Measurements from ENCODE around the gene C2CD2L.
"Not testable (repeated sequence)": the region's sequence is repeated elsewhere in the genome, so short reads cannot be mapped to it uniquely, and the experiment has no call there.

C2CD2L gene

DNA sequence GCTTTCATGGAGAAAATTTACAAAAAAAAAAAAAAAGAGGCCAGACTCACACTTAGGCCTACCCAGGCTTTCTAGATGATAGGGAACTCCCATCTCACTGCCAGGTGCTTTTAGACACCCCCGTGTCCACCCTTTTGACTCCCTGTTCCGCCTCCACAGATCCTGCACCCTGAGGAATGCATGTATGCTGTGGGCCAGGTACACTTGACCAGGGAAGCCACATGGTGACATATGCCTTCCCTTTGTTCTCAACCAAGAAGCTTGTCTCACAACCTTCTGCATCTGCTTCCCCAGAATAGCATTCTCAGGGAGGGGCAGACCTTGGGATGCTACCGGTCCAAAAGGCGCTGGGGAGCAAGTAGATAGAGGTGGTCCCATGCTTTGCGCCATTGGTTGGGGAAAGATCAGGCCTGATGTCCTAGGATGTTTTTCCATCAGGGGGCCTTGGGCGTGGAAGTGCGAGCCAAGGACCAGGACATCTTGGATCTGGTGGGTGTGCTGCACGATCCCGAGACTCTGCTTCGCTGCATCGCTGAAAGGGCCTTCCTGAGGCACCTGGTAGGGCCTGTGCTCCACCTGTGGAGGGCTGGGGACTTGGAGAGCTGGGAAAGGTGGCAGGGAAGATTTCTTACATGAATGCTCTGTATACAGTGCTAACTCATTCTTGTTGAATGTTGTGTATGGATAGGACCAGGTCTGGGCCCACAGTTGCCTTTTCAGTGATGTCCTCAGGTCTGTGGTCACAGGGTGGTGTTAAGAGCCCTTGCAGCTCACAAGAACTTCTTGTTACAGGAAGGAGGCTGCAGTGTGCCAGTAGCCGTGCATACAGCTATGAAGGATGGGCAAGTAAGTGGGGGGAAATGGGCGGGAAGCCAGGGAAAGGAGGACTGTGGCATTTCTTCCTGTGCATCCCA is 14.9 kb upstream of the C2CD2L start:
- DNase-seq: peak; percentile 53
- in situ Hi-C loops (cut with MboI; ENCODE audit: low pct_unique_long_range_greater_than_20kb, low sequenced_read_pairs): no loop called here

DNA sequence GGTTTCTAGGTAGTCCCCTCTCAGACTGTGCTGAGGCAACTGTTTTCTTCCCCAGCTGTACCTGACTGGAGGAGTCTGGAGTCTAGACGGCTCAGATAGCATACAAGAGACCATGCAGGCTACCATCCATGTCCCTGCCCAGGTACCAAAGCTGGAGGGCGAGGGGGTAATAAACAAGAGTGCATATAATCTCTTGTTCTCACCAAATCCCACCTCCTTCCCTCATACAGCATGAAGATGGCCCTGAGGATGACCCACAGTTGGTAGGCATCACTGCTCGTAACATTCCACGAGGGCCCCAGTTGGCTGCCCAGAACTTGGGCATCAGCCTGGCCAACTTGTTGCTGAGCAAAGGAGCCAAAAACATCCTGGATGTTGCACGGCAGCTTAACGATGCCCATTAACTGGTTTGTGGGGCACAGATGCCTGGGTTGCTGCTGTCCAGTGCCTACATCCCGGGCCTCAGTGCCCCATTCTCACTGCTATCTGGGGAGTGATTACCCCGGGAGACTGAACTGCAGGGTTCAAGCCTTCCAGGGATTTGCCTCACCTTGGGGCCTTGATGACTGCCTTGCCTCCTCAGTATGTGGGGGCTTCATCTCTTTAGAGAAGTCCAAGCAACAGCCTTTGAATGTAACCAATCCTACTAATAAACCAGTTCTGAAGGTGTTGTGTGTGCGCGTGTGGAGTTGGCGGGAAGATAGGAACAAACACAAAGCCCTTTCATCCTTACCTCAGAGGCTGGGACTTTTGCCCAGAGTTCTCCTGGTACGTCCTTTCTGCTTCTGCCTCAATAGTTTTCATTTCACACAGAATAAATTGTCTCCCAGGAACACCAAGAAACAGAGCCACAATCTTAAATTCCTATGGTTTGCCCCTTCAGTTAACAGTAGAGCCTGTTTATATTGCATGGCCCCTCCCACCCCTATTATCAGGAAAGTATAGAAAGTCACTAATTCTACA is 14.0 kb upstream of the C2CD2L start:
- no peak for DNase-seq
- in situ Hi-C loops (cut with MboI; ENCODE audit: low pct_unique_long_range_greater_than_20kb, low sequenced_read_pairs): no loop called here

DNA sequence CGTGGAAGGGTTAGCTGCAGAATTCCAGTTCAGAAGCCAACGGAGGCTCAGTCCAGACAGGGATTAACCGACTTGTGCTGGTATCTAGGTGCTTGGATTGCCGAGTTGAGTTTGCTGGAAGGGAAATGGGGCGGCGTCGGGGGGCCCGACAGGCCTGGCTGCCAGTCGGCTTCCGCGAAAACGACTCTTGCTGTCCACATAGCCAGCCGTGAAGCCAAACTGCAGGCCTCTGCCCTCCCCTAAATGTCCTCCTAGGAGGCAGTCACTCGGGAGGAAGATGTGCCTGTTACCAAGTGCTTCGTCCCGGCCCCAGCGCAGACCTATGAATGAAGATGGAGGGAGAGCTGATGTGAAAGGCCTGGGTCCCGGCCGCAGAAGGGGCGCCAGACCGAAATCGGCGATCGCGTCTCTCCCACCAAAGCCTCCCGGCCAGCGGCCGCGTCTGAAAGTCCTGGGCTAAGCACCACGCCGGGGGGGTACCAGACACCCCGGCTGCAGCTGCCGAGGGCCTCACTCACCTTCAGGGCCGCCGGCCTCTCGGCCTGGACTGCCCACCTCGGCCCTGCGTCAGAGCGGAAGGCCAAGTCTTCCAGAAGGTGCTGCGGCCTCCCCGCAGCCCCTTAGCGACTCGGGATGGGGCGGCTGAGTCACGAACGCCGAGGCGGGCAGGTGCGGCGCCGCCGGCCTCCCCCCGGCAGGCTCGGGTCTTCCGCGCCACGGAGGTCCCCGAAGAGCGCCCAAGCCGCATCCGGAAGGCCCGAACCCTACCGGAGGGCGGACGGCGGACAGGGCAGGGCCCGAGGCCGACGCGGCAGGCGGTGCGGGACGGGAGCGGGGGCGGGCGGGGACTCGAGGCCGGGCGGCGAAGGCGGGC is 13.0 kb upstream of the C2CD2L start:
- in situ Hi-C loops (cut with MboI; ENCODE audit: low pct_unique_long_range_greater_than_20kb, low sequenced_read_pairs): no loop called here
- peak; percentile 40 for DNase-seq

DNA sequence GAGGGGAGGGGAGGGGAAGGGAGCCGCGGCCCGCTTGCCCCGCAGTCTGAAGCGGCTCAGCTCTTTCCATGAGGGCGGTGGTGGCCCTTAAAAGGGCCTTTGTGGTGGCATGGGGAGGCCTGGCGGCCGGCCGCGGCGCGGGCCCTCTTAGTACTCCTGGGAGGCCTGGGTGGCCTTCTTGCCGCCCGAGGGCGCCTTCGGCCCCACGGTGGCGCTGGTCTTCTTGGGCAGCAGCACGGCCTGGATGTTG is 12.4 kb upstream of the C2CD2L start:
- no peak for DNase-seq
- in situ Hi-C loops (cut with MboI; ENCODE audit: low pct_unique_long_range_greater_than_20kb, low sequenced_read_pairs): no loop called here

DNA sequence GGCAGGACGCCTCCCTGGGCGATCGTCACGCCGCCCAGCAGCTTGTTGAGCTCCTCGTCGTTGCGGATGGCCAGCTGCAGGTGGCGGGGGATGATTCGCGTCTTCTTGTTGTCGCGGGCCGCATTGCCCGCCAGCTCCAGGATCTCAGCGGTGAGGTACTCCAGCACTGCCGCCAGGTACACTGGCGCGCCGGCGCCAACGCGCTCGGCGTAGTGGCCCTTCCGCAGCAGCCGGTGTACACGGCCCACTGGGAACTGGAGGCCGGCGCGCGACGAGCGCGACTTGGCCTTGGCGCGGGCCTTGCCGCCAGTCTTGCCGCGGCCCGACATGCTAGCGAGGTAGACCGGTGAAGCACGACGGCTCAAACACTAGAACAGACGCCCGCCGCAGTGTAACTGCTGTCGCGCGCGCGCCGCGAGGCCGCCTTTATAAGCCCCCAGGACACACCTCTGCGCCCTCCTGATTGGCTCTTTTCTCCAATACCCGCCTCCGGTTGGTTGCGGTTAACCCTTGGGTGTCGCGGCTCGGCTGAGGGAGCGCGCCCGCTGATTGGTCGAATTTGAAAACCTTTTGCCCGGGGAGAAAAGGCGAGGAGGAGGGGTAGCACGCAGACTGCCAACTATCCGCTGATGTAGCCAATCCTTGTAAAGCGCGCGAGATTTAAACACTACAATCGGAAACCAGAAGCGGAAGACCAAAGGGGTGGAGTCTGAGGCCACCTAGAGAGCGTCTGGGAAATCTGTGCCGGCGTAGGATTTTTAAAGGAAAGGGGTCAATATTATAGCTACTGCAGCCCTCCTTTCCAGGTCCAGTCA is 11.9 kb upstream of the C2CD2L start:
- DNase-seq: peak; percentile 100
- in situ Hi-C loops (cut with MboI; ENCODE audit: low pct_unique_long_range_greater_than_20kb, low sequenced_read_pairs): no loop called here

DNA sequence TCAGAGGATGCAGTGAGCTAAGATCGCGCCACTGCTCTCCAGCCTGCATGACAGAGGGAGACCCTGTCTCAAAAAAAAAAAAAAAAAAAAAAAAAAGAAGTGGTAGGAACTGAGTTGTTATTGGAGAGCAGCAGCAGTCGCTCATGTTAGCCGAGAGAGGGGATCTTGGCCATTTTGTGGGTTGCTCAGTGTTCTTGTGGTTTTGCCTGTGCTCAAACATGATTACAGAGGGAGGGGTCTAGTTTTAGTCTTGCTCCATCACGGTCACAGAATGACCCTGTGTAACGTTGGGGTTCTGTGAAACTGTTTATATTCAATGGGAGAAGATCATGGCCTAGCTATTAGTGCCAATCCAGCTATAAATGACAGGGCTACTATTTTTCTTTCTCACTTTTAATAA is 7.4 kb upstream of the C2CD2L start:
- in situ Hi-C loops (cut with MboI; ENCODE audit: low pct_unique_long_range_greater_than_20kb, low sequenced_read_pairs): no loop called here
- DNase-seq: no peak

DNA sequence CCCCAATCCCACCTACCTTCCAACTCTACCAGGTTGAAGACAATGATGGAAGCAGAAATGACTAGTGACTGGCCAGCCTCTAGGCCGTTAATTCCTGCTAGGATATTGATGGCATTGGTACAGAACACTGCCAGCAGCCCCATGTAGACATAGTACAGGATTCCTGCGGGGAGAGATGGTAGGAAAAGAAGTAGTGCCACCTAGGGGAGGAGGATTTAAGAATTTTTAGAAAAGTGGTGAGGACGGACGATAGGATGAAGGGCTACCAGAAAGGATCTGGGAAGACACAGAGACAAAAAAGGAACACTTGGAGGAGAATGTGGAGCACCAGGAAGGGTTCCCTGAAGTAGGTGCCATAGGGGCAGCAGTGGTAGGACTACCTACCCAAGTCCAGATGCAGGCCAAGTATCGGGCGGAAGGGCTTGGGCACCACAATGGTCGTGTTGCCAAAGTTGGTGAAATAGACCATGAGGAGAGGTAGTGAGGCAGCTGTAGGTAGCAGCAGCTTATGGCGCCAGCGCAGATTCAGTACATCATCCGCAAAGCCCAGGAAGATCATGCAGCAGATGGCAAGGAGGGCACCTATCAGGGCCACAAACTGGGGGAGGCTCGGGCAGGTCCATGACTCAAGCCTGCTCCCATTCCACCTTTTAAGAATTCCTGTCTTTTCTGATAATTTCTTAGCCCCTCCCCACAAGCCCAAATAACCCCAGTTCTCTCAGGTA is 6.7 kb upstream of the C2CD2L start:
- in situ Hi-C loops (cut with MboI; ENCODE audit: low pct_unique_long_range_greater_than_20kb, low sequenced_read_pairs): no loop called here
- peak; percentile 67 for DNase-seq

DNA sequence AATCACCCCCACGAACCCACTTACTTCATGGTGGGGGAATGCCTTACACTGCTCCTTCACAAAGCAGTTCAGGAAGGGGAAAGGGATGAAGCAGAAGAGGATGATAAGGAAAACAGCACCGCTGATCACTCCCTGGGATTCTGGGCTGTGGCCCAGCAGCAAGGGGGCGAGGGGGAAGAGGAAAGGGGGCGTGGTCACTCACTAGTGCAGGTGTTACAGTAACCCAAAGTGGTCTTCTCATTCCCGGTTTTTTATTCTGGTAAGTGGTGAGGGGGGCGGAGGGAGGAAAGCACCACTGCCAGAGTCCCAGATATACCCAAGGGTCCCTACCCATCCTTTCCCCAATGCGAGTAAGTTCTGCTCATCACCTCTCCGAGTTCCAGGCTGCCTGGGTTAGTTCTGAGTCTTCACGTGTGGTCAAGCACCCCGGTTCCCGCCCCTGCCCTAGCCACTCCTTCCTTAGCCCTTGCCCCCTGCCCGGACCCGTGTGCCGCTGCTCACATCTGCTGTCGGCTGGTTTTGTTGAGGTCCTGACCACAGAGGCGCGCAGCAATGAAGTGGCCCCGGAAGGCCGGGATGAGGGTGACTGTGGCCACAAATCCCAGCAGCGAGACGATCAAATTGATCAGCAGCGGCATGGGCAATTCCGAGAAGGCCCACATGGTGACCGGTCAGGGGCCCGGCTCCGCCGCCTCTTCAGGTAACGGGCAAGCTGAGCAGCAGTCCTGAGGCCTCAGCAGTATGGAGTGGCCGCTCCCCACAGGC is 6.0 kb upstream of the C2CD2L start:
- in situ Hi-C loops (cut with MboI; ENCODE audit: low pct_unique_long_range_greater_than_20kb, low sequenced_read_pairs): no loop called here
- no peak for DNase-seq

DNA sequence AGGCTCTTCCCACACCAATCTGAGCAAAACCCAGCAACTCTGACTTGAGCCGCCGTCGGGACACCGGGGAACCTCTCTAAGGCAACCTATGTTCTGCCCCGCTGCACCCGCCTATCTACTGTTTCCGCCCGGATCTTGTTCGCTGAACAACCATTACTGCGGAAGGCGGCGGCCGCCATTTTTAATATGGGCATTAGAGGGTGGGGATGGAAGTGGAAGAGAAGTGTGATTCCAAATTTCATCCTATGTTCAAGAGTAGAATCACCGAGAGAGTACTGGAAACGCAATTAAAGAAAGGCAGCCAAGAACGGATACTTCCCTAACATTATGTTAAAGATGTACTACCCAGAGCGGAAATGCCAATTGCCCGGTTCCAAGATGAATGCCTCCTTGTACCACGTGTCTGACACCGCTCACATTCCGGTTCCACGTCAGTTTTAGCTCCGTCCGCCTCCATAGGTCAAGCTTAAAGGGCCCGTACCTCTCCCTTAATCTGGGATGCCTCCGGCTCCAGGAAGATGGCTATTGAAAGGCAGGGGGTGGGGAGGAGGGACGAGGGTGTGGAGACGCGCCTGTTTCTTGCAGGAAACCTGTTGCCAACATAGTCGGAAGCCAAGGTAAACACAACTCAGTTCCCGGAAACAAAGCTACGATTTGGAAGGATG is 5.3 kb upstream of the C2CD2L start, which contains the start of gene DPAGT1:
TSS of gene DPAGT1 (minus strand) at position 95 of the 665 bp plus-strand sequence. CDS start 198 bp downstream, outside the sequence.
- in situ Hi-C loops (cut with MboI; ENCODE audit: low pct_unique_long_range_greater_than_20kb, low sequenced_read_pairs): no loop called here
- DNase-seq: peak; percentile 96

DNA sequence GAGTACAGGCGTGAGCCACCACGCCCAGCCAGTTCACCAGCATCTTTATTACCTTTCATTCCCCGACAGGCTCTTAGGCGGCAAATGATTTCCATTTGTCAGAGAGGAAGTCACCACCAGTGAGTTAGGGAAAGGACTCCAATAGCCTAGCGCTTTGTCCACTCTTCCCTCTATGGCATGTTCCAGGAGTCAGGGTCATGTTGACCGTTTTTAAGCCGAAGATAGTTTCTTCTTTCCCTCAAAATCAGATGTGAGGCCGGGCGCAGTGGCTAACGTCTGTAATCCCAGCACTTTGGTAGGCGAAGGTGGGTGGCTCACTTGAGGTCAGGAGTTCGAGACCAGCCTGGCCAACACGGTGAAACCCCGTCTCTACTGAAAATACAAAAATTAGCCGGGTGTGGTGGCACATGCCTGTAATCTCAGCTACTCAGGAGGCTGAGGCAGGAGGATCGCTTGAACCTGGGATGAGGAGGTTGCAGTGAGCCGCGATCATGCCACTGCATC is 3.9 kb upstream of the C2CD2L start:
- in situ Hi-C loops (cut with MboI; ENCODE audit: low pct_unique_long_range_greater_than_20kb, low sequenced_read_pairs); DNase-seq: not testable (repeated sequence)

DNA sequence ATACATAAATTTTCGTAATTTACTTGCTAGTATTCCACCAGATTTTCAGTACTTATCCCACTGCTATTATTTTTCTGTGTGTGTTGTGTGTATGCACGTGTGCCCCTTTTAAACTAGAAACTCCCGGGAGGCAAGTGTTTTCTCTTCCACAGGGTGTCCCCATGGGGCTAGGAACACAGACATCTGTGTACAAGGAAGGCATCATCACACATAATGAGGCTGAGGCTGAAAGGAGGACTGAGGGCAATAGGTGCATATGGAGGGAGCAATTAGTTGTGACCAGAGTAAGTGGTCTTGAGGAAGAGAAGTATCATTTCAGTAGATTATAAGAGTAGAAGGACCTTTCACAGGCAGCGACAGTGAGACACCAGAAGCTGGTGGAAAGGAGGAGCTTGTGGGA is 3.4 kb upstream of the C2CD2L start:
- in situ Hi-C loops (cut with MboI; ENCODE audit: low pct_unique_long_range_greater_than_20kb, low sequenced_read_pairs): no loop called here
- peak; percentile 31 for DNase-seq

DNA sequence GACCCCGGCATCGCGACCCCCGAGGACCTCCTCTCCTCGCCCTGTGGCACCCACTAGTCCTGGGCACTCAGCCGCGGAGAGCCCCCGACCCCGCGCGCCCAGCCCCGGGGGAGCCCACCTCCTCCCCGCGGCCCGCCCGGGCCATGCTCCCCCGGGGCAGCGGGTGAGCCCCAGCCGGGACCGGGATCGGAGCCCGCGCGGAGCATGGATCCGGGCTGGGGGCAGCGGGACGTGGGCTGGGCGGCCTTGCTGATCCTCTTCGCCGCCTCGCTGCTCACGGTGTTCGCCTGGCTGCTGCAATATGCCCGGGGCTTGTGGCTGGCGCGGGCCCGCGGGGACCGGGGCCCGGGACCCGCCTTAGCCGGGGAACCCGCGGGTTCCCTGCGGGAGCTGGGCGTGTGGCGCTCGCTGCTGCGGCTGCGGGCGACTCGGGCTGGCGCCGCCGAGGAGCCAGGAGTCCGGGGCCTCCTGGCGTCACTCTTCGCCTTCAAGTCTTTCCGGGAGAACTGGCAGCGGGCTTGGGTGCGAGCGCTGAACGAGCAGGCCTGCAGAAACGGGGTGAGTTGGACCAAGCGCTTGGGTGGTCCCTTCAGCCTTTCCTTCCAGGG is 498 bp downstream of the C2CD2L start:
- in situ Hi-C loops (cut with MboI; ENCODE audit: low pct_unique_long_range_greater_than_20kb, low sequenced_read_pairs): no loop called here
- no peak for DNase-seq

DNA sequence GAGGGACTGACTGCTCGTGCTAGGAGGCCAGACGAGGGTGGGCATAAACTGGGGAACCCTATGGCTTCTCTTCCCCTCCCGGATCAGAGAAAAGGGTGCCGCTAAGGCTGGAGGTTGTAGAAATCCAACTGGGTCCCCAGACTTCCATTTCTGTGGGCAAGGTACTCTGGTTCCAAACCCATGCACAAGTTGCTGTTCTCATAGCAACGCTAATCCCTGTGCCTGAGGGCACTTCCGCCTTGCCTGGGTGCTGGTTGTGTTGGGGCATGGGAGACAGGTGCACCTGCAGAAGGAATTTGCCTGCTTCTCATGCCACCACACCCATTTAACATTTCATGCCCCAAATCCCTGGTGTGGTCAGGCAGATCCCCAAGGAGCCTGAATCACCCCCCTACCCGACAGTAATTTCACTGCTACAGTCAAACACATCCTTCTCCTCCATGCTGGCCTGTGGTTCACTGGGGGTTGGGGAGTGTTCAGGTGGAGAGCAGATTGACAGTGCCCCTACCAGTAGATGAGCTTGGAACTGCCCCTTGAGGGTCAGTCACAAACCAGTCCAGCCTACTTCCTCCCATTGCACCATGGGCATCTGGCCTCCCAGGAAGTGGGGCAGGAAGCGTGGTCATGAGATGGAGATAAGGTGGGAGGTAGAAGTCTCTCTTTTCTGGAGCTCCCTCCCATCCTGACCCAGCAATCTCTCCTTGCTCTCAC is 1.2 kb downstream of the C2CD2L start:
- peak; percentile 52 for DNase-seq
- in situ Hi-C loops (cut with MboI; ENCODE audit: low pct_unique_long_range_greater_than_20kb, low sequenced_read_pairs): no loop called here

DNA sequence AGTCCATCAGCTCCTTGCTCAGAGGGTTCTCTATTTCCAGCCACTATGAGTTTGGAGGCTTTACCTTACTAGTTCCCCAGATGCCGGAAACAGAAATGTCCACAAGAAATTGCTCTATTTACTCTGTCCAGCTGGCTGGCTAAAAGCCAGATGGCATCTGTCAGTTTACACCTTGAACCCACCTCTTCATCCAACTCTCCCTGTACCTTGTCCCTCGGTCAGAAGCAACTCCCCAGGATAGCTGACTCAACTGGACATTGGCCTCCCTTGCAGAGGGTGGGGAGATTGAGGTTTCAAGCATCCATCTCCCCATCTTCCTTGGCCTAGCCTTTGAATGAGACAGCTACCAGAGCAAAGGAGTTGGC is 1.7 kb downstream of the C2CD2L start:
- DNase-seq: no peak
- in situ Hi-C loops (cut with MboI; ENCODE audit: low pct_unique_long_range_greater_than_20kb, low sequenced_read_pairs): no loop called here

DNA sequence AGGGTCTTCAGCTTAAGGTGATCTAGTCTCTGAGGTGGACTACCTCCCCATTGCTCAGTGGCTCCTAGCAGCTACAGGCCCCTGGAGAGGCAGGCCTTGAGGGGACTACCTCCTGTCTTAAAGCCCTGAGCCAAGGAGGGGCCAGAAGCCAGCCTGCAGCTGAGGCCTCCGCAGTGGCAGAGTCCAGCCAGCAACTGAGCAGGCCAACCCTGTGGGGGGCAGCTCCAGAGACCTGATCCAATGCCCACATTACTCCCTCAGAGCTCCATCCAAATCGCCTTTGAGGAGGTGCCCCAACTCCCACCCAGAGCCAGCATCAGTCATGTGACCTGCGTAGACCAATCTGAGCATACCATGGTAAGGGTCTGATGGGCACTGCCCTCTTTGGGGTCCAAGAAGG is 2.7 kb downstream of the C2CD2L start:
- DNase-seq: no peak
- in situ Hi-C loops (cut with MboI; ENCODE audit: low pct_unique_long_range_greater_than_20kb, low sequenced_read_pairs): no loop called here

DNA sequence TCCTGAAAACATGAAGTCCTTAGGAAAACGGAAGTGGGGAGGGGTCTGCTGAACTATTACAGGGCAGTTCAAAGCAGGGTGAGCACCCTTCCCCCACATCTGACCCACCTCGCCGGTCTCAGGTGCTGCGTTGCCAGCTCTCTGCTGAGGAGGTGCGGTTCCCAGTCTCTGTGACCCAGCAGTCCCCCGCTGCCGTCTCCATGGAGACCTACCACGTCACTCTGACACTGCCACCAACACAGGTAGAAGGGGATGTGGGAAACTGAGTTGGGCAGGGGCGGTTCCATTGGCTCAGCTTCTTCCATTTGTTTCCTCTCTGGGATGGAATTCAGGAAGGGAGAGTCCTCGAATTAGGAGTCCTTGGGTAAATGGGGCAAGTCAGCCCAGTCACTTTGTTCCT is 3.3 kb downstream of the C2CD2L start:
- in situ Hi-C loops (cut with MboI; ENCODE audit: low pct_unique_long_range_greater_than_20kb, low sequenced_read_pairs): no loop called here

More for the DNA sequence above, 3.3 kb downstream of the C2CD2L start:
- no peak for DNase-seq
